GM12878 (cell line): ENCODE data around the gene BACE2. TPM values are rescaled to one million over a fixed set of nuclear protein-coding genes. Genes with fewer than 3 reads are reported as not detected.
"Not testable (repeated sequence)": the region's sequence is repeated elsewhere in the genome, so short reads cannot be mapped to it uniquely, and the experiment has no call there.

Experiments used
- ATAC-seq: fragments of 200-7000 bp; cut with Tn5 transposase; 3 replicates; pipeline ENCODE4 v1.9.1; 2020; ENCODE audit warnings: mild to moderate bottlenecking, moderate library complexity
- BruUV-seq: library from RNA; stranded (reverse); fragments of 400-500 nt; replicated peaks from 2 replicates; lab custom pipeline; 2021; lab: Mats Ljungman, UMichigan
- CTCF ChIA-PET: fragments of 300-600 bp; sonication (Branson Sonifier 250); formaldehyde crosslinking; extraction: SDS; loops from one replicate; lab custom pipeline; 2021; ENCODE audit warnings: inconsistent platforms; lab: Yijun Ruan, JAX
- POLR2A ChIA-PET: fragments of 350-600 bp; formaldehyde crosslinking; extraction: SDS; loops from one replicate; lab custom pipeline; 2021; ENCODE audit warnings: inconsistent platforms; lab: Charles Lee
- RAD21 ChIA-PET: fragments of 300-600 bp; sonication (Branson Sonifier 250); formaldehyde crosslinking; loops from one replicate; lab custom pipeline; 2023; ENCODE audit warnings: antibody characterized with exemption; ENCODE audit not compliant: unreplicated experiment; lab: Charles Lee
- SMC1A ChIA-PET: fragments of 300-600 bp; sonication (Branson Sonifier 250); formaldehyde crosslinking; loops from one replicate; lab custom pipeline; 2023; ENCODE audit not compliant: unreplicated experiment, uncharacterized antibody; lab: Charles Lee
- DNase-seq: peaks from one replicate; pipeline ENCODE4 v3.0.0-alpha.2; 2011; ENCODE audit warnings: low read depth, low spot score
- FAIRE-seq: peaks from 3 replicates; lab custom pipeline; 2011; peaks lifted over from hg19 to GRCh38; lab: Jason Lieb, UNC
- H2AFZ ChIP-seq: 2 replicates; pipeline ENCODE4 v1.6.0; 2011; ENCODE audit warnings: low read depth, low read length, control low read depth; ENCODE audit not compliant: control insufficient read depth
- H3K27ac ChIP-seq: 2 replicates; pipeline ENCODE4 v1.5.1; 2011; ENCODE audit warnings: control low read depth; ENCODE audit not compliant: control insufficient read depth, insufficient read depth
- H3K27me3 ChIP-seq, 2 experiments: replicated peaks in 1 of 2; 2 replicates each; pipeline versions ENCODE4 v1.6.0 to v1.6.1; 2011; ENCODE audit warnings: low read length in 1 of 2; ENCODE audit not compliant: control insufficient read depth in 2 of 2, insufficient read depth in 2 of 2
- H3K36me3 ChIP-seq, 2 experiments: 2 replicates each; pipeline ENCODE4 v1.5.1; 2011; ENCODE audit warnings: low read length in 1 of 2; ENCODE audit not compliant: control insufficient read depth in 2 of 2, insufficient read depth in 2 of 2
- H3K4me1 ChIP-seq: 2 replicates; pipeline ENCODE4 v1.6.1; 2011; ENCODE audit warnings: mild to moderate bottlenecking, low read length, moderate library complexity, mixed read lengths; ENCODE audit not compliant: control insufficient read depth, insufficient read depth
- H3K4me2 ChIP-seq: 2 replicates; pipeline ENCODE4 v1.6.0; 2011; ENCODE audit warnings: control low read depth; ENCODE audit not compliant: control insufficient read depth, insufficient read depth
- H3K4me3 ChIP-seq: fragments of 200-600 bp; sonication (generic); 2 replicates; pipeline ENCODE4 v1.5.1; 2016
- H3K79me2 ChIP-seq: 2 replicates; pipeline ENCODE4 v1.6.0; 2011; ENCODE audit warnings: low read length; ENCODE audit not compliant: control insufficient read depth, insufficient read depth
- H3K9ac ChIP-seq: 2 replicates; pipeline ENCODE4 v1.8.0; 2011; ENCODE audit warnings: low read length, control low read depth, mixed read lengths; ENCODE audit not compliant: control insufficient read depth, insufficient read depth
- H3K9me3 ChIP-seq: replicated peaks from 3 replicates; pipeline ENCODE4 v1.5.1; 2011; ENCODE audit warnings: mild to moderate bottlenecking, low read length; ENCODE audit not compliant: control insufficient read depth, insufficient read depth
- H4K20me1 ChIP-seq: 2 replicates; pipeline ENCODE4 v1.6.0; 2011; ENCODE audit not compliant: control insufficient read depth, insufficient read depth
- WGBS: methylation state at CpG from one replicate; pipeline ENCODE4 v1.1.6; 2016; ENCODE audit warnings: low lambda C conversion rate; ENCODE audit not compliant: insufficient replicate concordance, insufficient coverage; ENCODE audit errors: missing lambda C conversion rate; 5-methylcytosine and 5-hydroxymethylcytosine counted together
- in situ Hi-C: fragments of 300-500 bp; cut with MboI; formaldehyde crosslinking; loops from 9 replicates; pipeline ENCODE4 v1.14.3; 2018; ENCODE audit warnings: mixed read lengths
- intact Hi-C: fragments of 100-400 bp; cut with micrococcal nuclease; formaldehyde crosslinking; loops from one replicate; pipeline ENCODE4 v1.14.2; 2022; ENCODE audit not compliant: unreplicated experiment
- polyA plus RNA-seq, 11 experiments: library from polyadenylated mRNA; depleted of rRNA in 4 of 11; unstranded in 6 of 11; stranded (reverse) in 5 of 11; fragments of >200 nt; fragmentation: Nextera tagmentation in 4 of 11; fragmentation: Illumina TruSeq in 1 of 11; extraction: Ambion mirVana in 4 of 11; extraction: Trizol in 1 of 11; gene quantifications; 1 replicate in 1 of 11; 2 replicates in 10 of 11; pipeline versions ENCODE4 v1.2.1 to v1.2.3, GENCODE V29; 2011 to 2016; ENCODE audit warnings: inconsistent platforms in 2 of 11, missing spikeins in 2 of 11, low read depth in 1 of 11
- total RNA-seq, 4 experiments: library from RNA; depleted of rRNA in 3 of 4; stranded (reverse); fragments of >200 nt in 3 of 4; fragmentation: Illumina TruSeq in 1 of 4; extraction: Trizol in 1 of 4; gene quantifications; 2 replicates each; pipeline versions ENCODE4 v1.2.1 to v1.2.3, GENCODE V29; 2013 to 2021
- TF ChIP-seq, protein P1 (sequence below): fragments of 450-650 bp; conservative IDR thresholded peaks from 2 replicates; pipeline ENCODE4 v1.6.1; 2017; ENCODE audit warnings: mild to moderate bottlenecking, moderate library complexity

Gene BACE2
- total and polyA plus RNA-seq, 10 of the 15 experiments (the other 5 are each of a cell fraction or from before 2014, with no cell fraction given), result 0.04 to 0.69 (median 0.18) TPM; not detected in 5

DNA sequence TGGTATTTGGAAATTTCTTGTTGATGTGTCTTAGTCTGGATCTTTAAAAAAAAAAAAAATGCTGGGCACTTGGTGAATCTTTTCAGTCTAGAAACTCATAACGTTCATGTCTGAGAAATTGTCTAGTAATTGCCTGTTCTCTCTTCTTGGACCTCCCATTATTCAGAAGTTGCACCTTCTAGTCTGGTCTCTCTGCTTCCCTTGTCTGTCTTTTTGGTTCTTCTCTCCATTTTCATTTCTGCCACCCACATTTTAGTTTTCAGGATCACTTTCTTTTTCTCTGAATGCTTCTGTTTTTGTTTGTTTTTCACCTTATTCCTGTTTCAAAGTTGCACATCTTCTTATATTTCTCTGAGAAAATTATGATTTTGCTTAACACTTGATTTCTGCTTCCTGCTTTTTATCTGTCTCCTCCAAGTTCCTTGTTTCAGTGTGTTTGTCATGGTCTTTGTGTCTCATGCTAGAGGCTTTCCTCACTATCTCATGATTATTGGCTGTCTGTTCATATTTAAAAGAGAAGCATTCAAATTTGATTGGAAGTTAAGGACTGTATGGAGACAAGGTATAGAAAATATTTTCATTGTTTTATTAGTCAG is 21.3 kb downstream of the BACE2 start:
- in situ Hi-C loops (no loop called here), intact Hi-C loops (no loop called here)
- 0% methylated on average over 1 of the region's 1 CpG for WGBS
- FAIRE-seq (peak; percentile 49), DNase-seq (no peak), ATAC-seq (no peak)
- no peak overlapping the region for H3K4me3 ChIP-seq
- H3K27me3 ChIP-seq, result no peaks in the 10 kb centered on the region
- TF ChIP-seq, protein P1, sequence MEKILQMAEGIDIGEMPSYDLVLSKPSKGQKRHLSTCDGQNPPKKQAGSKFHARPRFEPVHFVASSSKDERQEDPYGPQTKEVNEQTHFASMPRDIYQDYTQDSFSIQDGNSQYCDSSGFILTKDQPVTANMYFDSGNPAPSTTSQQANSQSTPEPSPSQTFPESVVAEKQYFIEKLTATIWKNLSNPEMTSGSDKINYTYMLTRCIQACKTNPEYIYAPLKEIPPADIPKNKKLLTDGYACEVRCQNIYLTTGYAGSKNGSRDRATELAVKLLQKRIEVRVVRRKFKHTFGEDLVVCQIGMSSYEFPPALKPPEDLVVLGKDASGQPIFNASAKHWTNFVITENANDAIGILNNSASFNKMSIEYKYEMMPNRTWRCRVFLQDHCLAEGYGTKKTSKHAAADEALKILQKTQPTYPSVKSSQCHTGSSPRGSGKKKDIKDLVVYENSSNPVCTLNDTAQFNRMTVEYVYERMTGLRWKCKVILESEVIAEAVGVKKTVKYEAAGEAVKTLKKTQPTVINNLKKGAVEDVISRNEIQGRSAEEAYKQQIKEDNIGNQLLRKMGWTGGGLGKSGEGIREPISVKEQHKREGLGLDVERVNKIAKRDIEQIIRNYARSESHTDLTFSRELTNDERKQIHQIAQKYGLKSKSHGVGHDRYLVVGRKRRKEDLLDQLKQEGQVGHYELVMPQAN, result no peak
- H3K9ac ChIP-seq, result no peak overlapping the region
- ChIA-PET SMC1A (no interaction called here), POLR2A (no interaction called here), CTCF (no interaction called here), RAD21 (no interaction called here)
- H3K27ac ChIP-seq, result no peak overlapping the region
- H2AFZ ChIP-seq, result no peak overlapping the region
- H4K20me1 ChIP-seq, result no peaks in the 10 kb centered on the region
- H3K9me3 ChIP-seq, result no peaks in the 10 kb centered on the region; the same call in 2 of the 3 replicates
- no peaks in the 10 kb centered on the region for H3K79me2 ChIP-seq
- no peaks in the 10 kb centered on the region for H3K36me3 ChIP-seq
- BruUV-seq, result no TSS peak
- no peaks in the 10 kb centered on the region for H3K4me1 ChIP-seq
- no peak overlapping the region for H3K4me2 ChIP-seq

DNA sequence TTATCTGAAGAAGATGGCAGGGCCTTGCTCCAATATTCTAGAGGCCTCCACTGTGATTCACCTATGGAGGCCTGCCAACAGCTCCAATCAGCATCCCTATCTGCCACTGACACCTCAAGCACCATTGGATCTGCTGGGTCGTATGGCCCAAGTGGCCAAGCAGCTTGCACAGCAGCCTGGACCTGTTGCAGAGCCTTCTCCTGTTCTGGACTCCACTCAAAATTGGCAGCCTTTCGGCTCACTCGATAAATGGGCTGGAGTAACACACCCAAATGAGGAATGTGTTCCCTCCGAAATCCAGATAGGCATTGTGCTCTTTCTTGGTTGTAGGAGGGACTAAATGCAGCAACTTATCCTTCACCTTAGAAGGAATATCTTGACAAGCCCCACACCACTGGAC is 24.6 kb downstream of the BACE2 start:
- intact Hi-C loops, H3K27me3 ChIP-seq, RAD21 ChIA-PET, H2AFZ ChIP-seq, in situ Hi-C loops, H3K36me3 ChIP-seq, SMC1A ChIA-PET, BruUV-seq, H3K4me2 ChIP-seq, H3K9me3 ChIP-seq, ATAC-seq, H4K20me1 ChIP-seq, POLR2A ChIA-PET, CTCF ChIA-PET, H3K79me2 ChIP-seq, FAIRE-seq, H3K4me1 ChIP-seq, H3K4me3 ChIP-seq, H3K9ac ChIP-seq, H3K27ac ChIP-seq, DNase-seq: not testable (repeated sequence)
- 43% methylated on average over 4 of the region's 4 CpGs for WGBS
